Calu3 (cell line): ENCODE results near the gene STAC3. TPM values are rescaled to one million over a fixed set of nuclear protein-coding genes. Genes with fewer than 3 reads are reported as not detected.
A peak's percentile ranks its signal among the peaks of the same experiment; 100 is the strongest.

Source experiments
- BruUV-seq: library from RNA; stranded (reverse); fragments of 400-500 nt; replicated peaks from 2 replicates; lab custom pipeline; 2021; lab: Mats Ljungman, UMichigan
- CTCF ChIA-PET: fragments of 300-600 bp; sonication (Branson Sonifier 250); formaldehyde crosslinking; loops from one replicate; lab custom pipeline; 2022; ENCODE audit warnings: antibody characterized with exemption; lab: Charles Lee
- DNase-seq: peaks from one replicate; pipeline ENCODE4 v3.0.0; 2022
- H3K27ac Mint-ChIP-seq: one replicate; pipeline ENCODE4 v1.8.0; 2022; ENCODE audit warnings: mixed read lengths; ENCODE audit not compliant: unreplicated experiment
- H3K27me3 Mint-ChIP-seq: one replicate; pipeline ENCODE4 v1.8.0; 2022; ENCODE audit warnings: mixed read lengths; ENCODE audit not compliant: unreplicated experiment
- H3K36me3 Mint-ChIP-seq: one replicate; pipeline ENCODE4 v1.8.0; 2022; ENCODE audit warnings: mild to moderate bottlenecking, moderate library complexity, mixed read lengths; ENCODE audit not compliant: insufficient read depth, unreplicated experiment
- H3K4me1 Mint-ChIP-seq: one replicate; pipeline ENCODE4 v1.8.0; 2022; ENCODE audit warnings: mild to moderate bottlenecking, low read depth, mixed read lengths; ENCODE audit not compliant: unreplicated experiment
- H3K4me3 Mint-ChIP-seq: one replicate; pipeline ENCODE4 v1.8.0; 2022; ENCODE audit warnings: mild to moderate bottlenecking, low read depth, moderate library complexity, mixed read lengths; ENCODE audit not compliant: unreplicated experiment
- H3K9me3 Mint-ChIP-seq: one replicate; pipeline ENCODE4 v1.8.0; 2022; ENCODE audit warnings: low read depth, mixed read lengths; ENCODE audit not compliant: unreplicated experiment
- CTCF ChIP-seq: fragments of 200-600 bp; IDR thresholded peaks from one replicate; pipeline ENCODE4 v1.8.0; 2022; ENCODE audit warnings: antibody characterized with exemption; ENCODE audit not compliant: unreplicated experiment
- intact Hi-C: fragments of 100-400 bp; cut with micrococcal nuclease; formaldehyde crosslinking; loops from one replicate; pipeline ENCODE4 v1.10.0; 2022; ENCODE audit not compliant: unreplicated experiment
- total RNA-seq: library from RNA; stranded (reverse); gene quantifications from 2 replicates; pipeline ENCODE4 v1.2.3, GENCODE V29; 2022

The STAC3 gene
- total RNA-seq, 1 experiment from 2014 or later, result 5.0 TPM

- H3K4me1 Mint-ChIP-seq, result peaks cover 25% of the 10 kb centered on the region
- TF ChIP-seq CTCF, result peak; percentile 57
- no TSS peak for BruUV-seq
- H3K4me3 Mint-ChIP-seq, result peak overlapping the region; percentile 47
- peaks cover 38% of the 10 kb centered on the region for H3K27me3 Mint-ChIP-seq
- intact Hi-C loops, result no loop called here
- peaks cover 57% of the 10 kb centered on the region for H3K36me3 Mint-ChIP-seq
- H3K9me3 Mint-ChIP-seq, result no peaks in the 10 kb centered on the region
- H3K27ac Mint-ChIP-seq, result no peak overlapping the region
- CTCF ChIA-PET, result interaction anchor here (0.6 to 2.0 kb wide), 15 partner anchors 9 to 855 kb away, joined by 3 to 13 read pairs (median 5); partner anchors contain the start of gene SHMT2
- DNase-seq, result peak; percentile 84
Observed at GRCh38 chr12:57243521-57244311, 7.3 kb downstream of the STAC3 start.

- no peaks in the 10 kb centered on the region for H3K9me3 Mint-ChIP-seq
- intact Hi-C loops, result no loop called here
- DNase-seq, result peak; percentile 74
- H3K4me1 Mint-ChIP-seq, result peaks cover 30% of the 10 kb centered on the region
- H3K4me3 Mint-ChIP-seq, result peak overlapping the region; percentile 47
- CTCF ChIA-PET, result interaction anchor here (0.6 to 2.0 kb wide), 18 partner anchors 9 to 856 kb away, joined by 3 to 13 read pairs (median 5); partner anchors contain the start of gene SHMT2
- peak overlapping the region; percentile 43 for H3K27ac Mint-ChIP-seq
- H3K36me3 Mint-ChIP-seq, result peaks cover 63% of the 10 kb centered on the region
- peaks cover 47% of the 10 kb centered on the region for H3K27me3 Mint-ChIP-seq
- peak; percentile 58 for TF ChIP-seq CTCF
- no TSS peak for BruUV-seq
Observed at GRCh38 chr12:57242691-57243454, 8.1 kb downstream of the STAC3 start.

- H3K36me3 Mint-ChIP-seq, result peaks cover 69% of the 10 kb centered on the region
- peak overlapping the region; percentile 47 for H3K4me3 Mint-ChIP-seq
- H3K27me3 Mint-ChIP-seq, result peaks cover 51% of the 10 kb centered on the region
- intact Hi-C loops, result no loop called here
- BruUV-seq, result no TSS peak
- DNase-seq, result no peak
- peak overlapping the region; percentile 43 for H3K27ac Mint-ChIP-seq
- peaks cover 30% of the 10 kb centered on the region for H3K4me1 Mint-ChIP-seq
- CTCF ChIA-PET, result interaction anchor here (0.6 to 2.0 kb wide), 10 partner anchors 10 to 565 kb away, joined by 3 to 13 read pairs (median 4); partner anchors contain the start of gene SHMT2
- TF ChIP-seq CTCF, result no peak
- H3K9me3 Mint-ChIP-seq, result no peaks in the 10 kb centered on the region
Observed at GRCh38 chr12:57242329-57242690, 8.7 kb downstream of the STAC3 start.
